ENCODE results near the gene TSSK6.
"Not testable (repeated sequence)": the region's sequence is repeated elsewhere in the genome, so short reads cannot be mapped to it uniquely, and the experiment has no call there.

Gene TSSK6

GRCh38 chr19:19487950-19488874, 27.1 kb downstream of the TSSK6 start:
- no peak for DNase-seq (ENCODE audit: low read depth in 2 of 2)

DNA sequence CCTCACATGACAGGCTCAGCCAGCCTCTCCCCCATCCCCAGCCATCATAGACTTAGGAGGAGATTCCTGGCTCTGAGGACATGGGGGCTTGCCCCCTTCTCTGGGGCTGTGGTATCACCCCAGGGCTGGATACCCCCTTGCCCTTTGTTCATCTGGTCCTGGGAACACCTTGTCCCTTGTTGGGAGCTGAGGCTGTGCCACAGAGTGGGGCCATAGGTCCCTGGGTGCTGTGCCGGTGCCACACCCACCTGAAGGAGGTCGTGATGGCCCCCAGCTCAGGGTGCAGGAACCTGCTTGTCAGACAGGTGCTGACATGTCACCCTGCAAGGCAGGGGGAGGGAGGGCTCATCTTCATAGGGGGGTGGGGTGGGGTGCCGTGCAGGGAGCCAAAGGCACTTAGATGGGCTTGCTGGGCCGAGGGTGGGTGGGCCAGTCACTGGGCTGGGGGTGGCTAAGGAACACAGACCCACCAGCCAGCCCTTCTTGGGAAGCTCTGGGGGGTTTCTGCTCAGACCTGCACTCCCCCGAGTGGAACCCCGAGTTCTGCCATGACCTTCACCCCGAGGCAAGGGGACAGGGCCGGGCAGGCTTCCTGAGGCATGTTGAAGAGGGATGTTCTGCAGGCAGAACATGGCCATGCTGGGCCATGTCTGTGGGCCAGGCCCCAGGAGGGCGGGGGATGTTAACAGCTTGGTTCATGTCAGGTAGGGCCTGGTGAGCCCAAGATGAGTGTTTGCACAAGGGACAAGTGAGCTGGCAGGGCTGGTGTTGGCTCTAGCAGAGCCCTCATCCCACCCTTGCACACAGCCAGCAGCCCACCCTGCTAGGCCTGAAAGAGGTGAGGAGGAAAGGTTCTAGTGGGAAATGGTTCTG, 28.0 kb downstream of the TSSK6 start:
- DNase-seq (ENCODE audit: low read depth in 2 of 2), result no peak

- no peak for DNase-seq (ENCODE audit: low read depth in 2 of 2)
Measured at GRCh38 chr19:19486343-19487076, 28.8 kb downstream of the TSSK6 start.

GRCh38 chr19:19485998-19486290, 29.4 kb downstream of the TSSK6 start:
- DNase-seq (ENCODE audit: low read depth in 2 of 2), result no peak

GRCh38 chr19:19485161-19485997, 30.0 kb downstream of the TSSK6 start:
- no peak for DNase-seq (ENCODE audit: low read depth in 2 of 2)

DNA sequence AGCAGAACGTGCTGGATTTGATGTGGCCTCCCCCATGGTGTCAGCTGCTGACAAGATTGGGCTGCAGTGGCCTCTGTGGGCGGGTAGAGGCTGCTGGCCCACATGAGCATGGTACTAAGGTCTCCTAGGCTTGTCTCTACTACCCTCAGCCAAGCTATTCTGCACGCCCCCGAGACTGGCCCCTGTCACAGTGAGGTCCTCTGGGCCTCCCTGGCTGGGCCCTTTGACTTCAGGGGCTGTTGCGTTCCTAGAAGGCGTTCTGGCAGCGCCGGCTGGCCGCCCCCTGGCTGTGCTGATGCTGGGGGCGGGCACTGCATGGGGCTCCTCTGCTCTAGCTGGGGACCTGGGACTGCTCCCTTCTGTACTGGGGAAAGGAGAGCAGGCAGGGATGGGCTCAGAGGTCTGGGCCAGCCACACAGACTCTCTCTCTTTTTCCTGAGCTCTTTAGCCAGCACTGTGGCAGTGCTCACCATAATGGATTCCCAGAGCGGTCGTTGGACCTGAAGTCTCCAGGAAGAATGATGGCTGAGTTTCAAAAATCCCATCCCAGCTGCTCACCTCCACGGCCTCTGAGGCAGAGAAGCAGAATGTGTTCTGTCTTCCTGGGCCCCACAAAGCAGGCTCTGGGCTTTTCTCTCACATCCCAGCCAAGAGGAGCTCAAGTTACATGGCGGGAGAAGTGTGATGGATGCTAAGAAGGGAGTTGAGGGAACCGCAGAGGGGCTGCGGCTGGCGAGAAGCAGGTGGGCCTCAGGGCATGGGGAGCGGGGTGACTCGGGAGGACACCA, 32.3 kb downstream of the TSSK6 start:
- no peak for DNase-seq (ENCODE audit: low read depth in 2 of 2)

DNA sequence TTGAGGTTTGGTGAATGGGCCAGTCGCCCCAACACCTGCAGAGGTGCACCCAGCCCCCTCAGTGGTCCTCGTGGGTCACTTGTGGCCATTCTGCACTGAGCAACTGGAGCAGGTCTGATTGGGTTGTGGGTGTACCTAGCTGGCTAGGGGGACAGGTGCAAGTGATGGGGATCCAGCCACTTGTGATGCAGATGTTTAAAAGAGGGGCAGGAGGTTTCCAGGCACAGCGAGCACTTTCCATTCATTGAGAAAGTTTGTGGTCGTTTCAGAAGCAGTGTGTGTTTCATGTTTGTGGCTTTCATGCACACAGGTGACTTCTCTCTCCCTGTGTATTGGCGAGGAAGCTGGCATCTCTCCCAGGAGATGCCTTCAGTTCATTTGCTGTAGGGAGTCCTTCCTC, 34.7 kb downstream of the TSSK6 start:
- no peak for DNase-seq (ENCODE audit: low read depth in 2 of 2)

DNA sequence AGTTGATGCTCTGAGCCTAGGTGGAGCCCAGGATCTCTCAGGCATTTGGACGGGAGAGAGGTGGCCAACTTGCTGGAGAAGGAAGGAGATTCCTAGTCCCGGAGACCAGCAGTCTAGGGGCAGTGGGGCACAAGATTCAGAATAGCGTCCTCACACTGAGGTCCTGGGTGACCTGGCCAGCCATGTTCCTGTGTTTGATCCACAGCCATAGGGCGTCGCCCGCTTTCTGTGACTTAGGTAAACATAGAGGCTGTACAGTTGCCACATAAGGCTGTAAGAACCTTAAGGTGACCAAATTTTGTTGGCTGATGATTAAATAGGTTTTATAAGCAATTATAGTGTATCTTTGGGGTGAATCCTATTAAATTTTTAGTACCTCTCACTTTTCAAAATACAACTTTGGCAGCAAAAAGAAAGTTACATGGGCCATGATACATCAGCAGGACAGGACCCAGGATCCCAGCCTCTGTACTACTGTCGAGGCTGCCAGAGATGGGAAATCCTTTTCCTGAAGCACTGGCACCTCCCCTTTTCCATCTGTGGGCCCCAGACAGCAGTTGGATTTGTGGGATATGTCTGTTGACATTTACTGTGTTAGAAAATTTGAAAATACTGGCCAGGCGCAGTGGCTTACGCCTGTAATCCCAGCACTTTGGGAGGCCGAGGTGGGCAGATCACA, 37.5 kb downstream of the TSSK6 start:
- DNase-seq (ENCODE audit: low read depth in 2 of 2), result no peak

- no peak for DNase-seq (ENCODE audit: low read depth in 2 of 2)
Measured at GRCh38 chr19:19475849-19476828, 39.2 kb downstream of the TSSK6 start.

DNA sequence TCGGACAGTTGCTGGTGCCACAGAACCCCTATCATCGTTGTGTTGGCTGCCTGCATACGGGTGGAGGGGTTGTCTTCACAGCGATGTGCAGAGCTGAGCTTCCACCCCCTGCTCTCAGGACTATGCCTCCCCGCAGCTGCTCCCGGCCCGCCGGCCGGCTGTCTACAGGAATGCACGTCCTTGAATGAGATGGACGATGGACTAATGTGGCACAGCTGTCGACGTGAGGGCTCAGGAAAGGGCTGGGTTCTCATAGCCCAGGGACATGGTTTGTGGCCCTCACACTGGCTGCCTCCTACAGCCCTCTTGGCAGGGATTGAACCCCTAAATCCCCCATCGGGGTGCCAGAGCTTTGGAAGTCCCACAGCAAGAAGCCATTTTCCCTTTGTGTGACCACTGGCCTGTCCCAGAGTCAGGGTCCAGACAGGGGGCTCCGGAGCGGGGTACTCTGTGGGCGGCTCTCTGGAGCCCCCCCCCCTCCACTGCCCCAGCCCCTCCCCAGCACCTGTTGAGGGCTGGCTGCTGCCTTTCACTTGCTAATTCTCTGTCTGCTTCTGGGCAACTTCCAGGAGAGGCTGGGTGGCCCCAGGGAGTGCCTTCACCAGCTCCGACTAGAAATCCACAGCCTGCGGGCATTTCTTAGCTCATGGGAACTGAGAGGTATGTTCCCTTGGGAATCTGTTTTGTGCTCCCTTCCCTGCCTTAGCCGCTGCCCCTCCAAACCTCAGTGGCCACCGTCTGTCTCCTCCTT, 40.2 kb downstream of the TSSK6 start:
- DNase-seq (ENCODE audit: low read depth in 2 of 2), result no peak

- DNase-seq (ENCODE audit: low read depth in 2 of 2), result not testable (repeated sequence)
Measured at GRCh38 chr19:19472106-19472505, 43.2 kb downstream of the TSSK6 start.

DNA sequence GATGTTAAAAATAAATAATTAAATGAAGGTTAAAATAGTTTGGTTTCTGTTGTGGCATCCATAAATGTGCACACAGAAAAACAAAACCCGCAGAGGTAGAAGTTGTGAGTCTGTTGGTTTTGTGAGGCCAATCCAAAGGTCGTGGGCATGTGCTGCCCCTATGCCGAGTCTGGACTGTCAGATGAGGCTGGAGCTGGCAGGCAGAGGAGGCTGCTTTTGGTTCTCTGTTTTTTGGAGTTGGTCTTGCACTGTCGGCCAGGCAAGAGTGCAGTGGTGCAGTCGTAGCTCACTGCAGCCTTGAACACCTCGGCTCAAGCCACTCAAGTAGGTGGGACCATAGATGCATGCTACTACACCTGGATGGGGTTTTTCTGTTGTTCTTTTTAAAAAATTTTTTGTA, 43.7 kb downstream of the TSSK6 start:
- no peak for DNase-seq (ENCODE audit: low read depth in 2 of 2)

DNA sequence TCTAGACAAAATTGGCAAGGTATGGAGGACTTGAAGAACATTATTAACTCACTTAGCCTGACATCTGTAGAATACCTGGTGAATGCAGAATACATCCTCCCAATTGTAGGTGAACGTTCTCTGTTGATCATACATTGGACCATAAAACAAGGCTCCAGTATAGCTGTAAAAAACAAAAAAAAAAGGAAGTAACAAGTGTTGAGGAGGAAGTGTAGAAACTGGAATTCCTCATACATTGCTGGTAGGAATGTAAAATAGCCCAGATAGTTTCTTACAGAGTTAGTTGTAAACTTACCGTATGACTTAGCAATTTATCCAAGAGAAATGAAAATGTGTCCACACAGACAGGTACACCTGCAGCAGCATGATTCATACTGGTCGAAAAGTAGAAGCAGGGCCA, 44.8 kb downstream of the TSSK6 start:
- DNase-seq (ENCODE audit: low read depth in 2 of 2), result no peak

DNA sequence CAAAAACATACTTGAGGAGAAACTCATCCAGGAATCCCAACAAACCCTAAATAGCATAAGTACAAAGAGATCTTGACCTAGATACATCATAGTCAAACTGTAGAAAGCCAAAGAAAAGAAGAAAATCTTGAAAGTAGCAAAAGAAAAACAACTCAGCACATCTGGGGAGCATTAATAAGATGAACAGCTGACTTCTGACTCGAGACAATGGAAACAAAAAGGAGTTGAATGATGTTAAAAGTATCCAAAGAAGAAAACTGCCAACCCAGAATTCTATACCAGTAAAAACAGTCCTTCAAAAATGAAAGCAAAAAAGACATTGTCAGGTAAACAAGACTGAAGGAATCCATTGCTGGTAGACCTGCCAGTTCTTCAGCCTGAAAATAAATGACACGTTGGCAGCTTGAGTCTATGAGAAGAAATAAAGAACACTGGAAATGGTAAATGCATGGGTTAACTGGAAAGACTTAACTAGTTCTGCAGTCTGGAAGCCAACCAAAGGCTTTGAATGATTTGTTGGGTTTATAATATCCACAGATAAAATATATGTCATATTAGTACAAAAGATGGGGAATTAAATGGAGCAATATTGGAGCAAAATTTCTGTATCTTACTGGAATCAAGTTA, 46.8 kb downstream of the TSSK6 start:
- no peak for DNase-seq (ENCODE audit: low read depth in 2 of 2)

- DNase-seq (ENCODE audit: low read depth in 2 of 2), result no peak
Measured at GRCh38 chr19:19466201-19466600, 49.1 kb downstream of the TSSK6 start.

DNA sequence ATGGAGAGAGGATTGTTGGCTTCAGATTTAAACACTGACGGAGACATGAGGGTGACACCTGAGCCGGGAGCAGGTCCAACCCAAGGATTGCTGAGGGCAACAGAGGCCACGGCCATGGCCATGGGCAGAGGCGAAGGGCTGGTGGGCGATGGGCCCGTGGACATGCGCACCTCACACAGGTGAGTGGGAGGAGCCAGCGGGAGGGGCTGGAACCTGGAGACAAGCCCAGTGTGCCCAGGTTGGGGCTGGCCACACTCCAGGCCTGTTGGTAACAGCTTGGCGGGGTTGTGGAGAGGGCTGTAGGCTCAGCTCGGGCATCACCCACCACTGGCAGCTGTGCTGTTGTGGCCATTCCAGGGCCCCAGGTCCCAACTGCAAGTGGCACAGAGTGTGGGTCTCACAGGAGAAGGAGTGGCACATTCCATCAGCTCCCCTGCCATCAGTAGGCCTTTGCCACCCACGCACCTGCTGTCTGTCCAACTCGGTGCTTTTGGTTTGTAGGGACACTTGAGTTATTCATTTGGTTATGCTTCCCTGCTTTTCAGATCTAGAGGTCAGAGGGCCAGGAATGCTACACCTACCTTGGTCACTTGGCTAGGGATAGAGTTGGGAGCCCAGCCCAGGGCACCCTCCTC, 49.8 kb downstream of the TSSK6 start:
- no peak for DNase-seq (ENCODE audit: low read depth in 2 of 2)
